ENCODE results near the gene FDX2. TPM values are rescaled to one million over a fixed set of nuclear protein-coding genes. Genes with fewer than 3 reads are reported as not detected.

FDX2 gene
- total RNA-seq, 1 donor from 2014 or later, result 27.4 TPM

- no peak for DNase-seq (ENCODE audit: extremely low spot score, unreplicated experiment)
- Mint-ChIP-seq H3K4me3 (ENCODE audit: unreplicated experiment) (peak overlapping the region; percentile 45), H3K4me1 (ENCODE audit: unreplicated experiment) (peaks cover 34% of the 10 kb centered on the region)
Observed at GRCh38 chr19:10295305-10295846, 20.4 kb downstream of the FDX2 start.

GRCh38 chr19:10294368-10294697 lies 21.5 kb downstream of the FDX2 start:
- DNase-seq (ENCODE audit: extremely low spot score, unreplicated experiment), result peak; percentile 83
- Mint-ChIP-seq H3K4me3 (ENCODE audit: unreplicated experiment) (no peak overlapping the region), H3K9me3 (ENCODE audit: unreplicated experiment) (no peaks in the 10 kb centered on the region), H3K27me3 (ENCODE audit: unreplicated experiment) (peaks cover 61% of the 10 kb centered on the region), H3K36me3 (ENCODE audit: unreplicated experiment) (peaks cover 2% of the 10 kb centered on the region), H3K4me1 (ENCODE audit: unreplicated experiment) (peaks cover 40% of the 10 kb centered on the region), H3K27ac (ENCODE audit: unreplicated experiment) (no peak overlapping the region)
- TF ChIP-seq CTCF (IDR thresholded peaks at IDR 0.05), result no peak

More at GRCh38 chr19:10295305-10295846, 20.4 kb downstream of the FDX2 start:
- no peak for TF ChIP-seq CTCF (IDR thresholded peaks at IDR 0.05)
- peaks cover 2% of the 10 kb centered on the region for H3K36me3 Mint-ChIP-seq (ENCODE audit: unreplicated experiment)
- peaks cover 63% of the 10 kb centered on the region for H3K27me3 Mint-ChIP-seq (ENCODE audit: unreplicated experiment)
- no peaks in the 10 kb centered on the region for H3K9me3 Mint-ChIP-seq (ENCODE audit: unreplicated experiment)
- H3K27ac Mint-ChIP-seq (ENCODE audit: unreplicated experiment), result no peak overlapping the region

GRCh38 chr19:10293637-10294367 lies 22.0 kb downstream of the FDX2 start:
- H3K4me1 Mint-ChIP-seq (ENCODE audit: unreplicated experiment), result peaks cover 45% of the 10 kb centered on the region
- no peak for TF ChIP-seq CTCF (IDR thresholded peaks at IDR 0.05)

GRCh38 chr19:10292789-10293636 lies 22.8 kb downstream of the FDX2 start:
- H3K27me3 Mint-ChIP-seq (ENCODE audit: unreplicated experiment), result peaks cover 69% of the 10 kb centered on the region
- no peaks in the 10 kb centered on the region for H3K9me3 Mint-ChIP-seq (ENCODE audit: unreplicated experiment)
- H3K4me1 Mint-ChIP-seq (ENCODE audit: unreplicated experiment), result peaks cover 49% of the 10 kb centered on the region
- DNase-seq (ENCODE audit: extremely low spot score, unreplicated experiment), result peak; percentile 84
- TF ChIP-seq CTCF (IDR thresholded peaks at IDR 0.05), result no peak
- H3K27ac Mint-ChIP-seq (ENCODE audit: unreplicated experiment), result no peak overlapping the region
- peaks cover 2% of the 10 kb centered on the region for H3K36me3 Mint-ChIP-seq (ENCODE audit: unreplicated experiment)
- H3K4me3 Mint-ChIP-seq (ENCODE audit: unreplicated experiment), result peak overlapping the region; percentile 72

More at GRCh38 chr19:10293637-10294367, 22.0 kb downstream of the FDX2 start:
- Mint-ChIP-seq H3K27ac (ENCODE audit: unreplicated experiment) (no peak overlapping the region), H3K9me3 (ENCODE audit: unreplicated experiment) (no peaks in the 10 kb centered on the region), H3K4me3 (ENCODE audit: unreplicated experiment) (no peak overlapping the region), H3K27me3 (ENCODE audit: unreplicated experiment) (peaks cover 63% of the 10 kb centered on the region), H3K36me3 (ENCODE audit: unreplicated experiment) (peaks cover 2% of the 10 kb centered on the region)
- DNase-seq (ENCODE audit: extremely low spot score, unreplicated experiment), result no peak
